Tibial artery (tissue), 4 donors: ENCODE data around the gene PABPN1L.

ENCODE experiments used
- DNase-seq, 2 donors: peaks; one replicate each; pipeline ENCODE4 v3.0.0-alpha.2; 2019
- H3K27ac ChIP-seq, 2 donors: fragments of 200-600 bp; sonication (generic) in 1 of 2; 1 replicate in 1 of 2; 2 replicates in 1 of 2; pipeline ENCODE4 v1.5.1; 2018 to 2019; ENCODE audit warnings: mild to moderate bottlenecking in 1 of 2
- H3K27me3 ChIP-seq, 2 donors: fragments of 200-600 bp; sonication (generic) in 1 of 2; one replicate each; pipeline versions ENCODE4 v1.5.1 to v1.6.0; 2016 to 2019
- H3K36me3 ChIP-seq, 3 donors: fragments of 200-600 bp; sonication (generic) in 2 of 3; one replicate each; pipeline ENCODE4 v1.5.1; 2016 to 2019; ENCODE audit warnings: mild to moderate bottlenecking in 2 of 3
- H3K4me1 ChIP-seq, 4 donors: fragments of 200-600 bp; sonication (generic) in 2 of 4; 1 replicate in 3 of 4; 2 replicates in 1 of 4; pipeline ENCODE4 v1.5.1; 2016 to 2019
- H3K4me3 ChIP-seq, 2 donors: fragments of 200-600 bp; sonication (generic) in 1 of 2; 1 replicate in 1 of 2; 2 replicates in 1 of 2; pipeline ENCODE4 v1.5.1; 2018 to 2019; ENCODE audit warnings: mild to moderate bottlenecking in 2 of 2
- H3K9me3 ChIP-seq, 3 donors: fragments of 200-600 bp; sonication (generic) in 1 of 3; one replicate each; pipeline ENCODE4 v1.5.1; 2016 to 2019
- intact Hi-C: fragments of 100-400 bp; cut with DNase I; formaldehyde crosslinking; loops from one replicate; pipeline ENCODE4 v1.15.0; 2023; ENCODE audit warnings: low total_unique reads
- TF ChIP-seq, protein P1 (sequence below), 2 experiments: fragments of 200-600 bp in 1 of 2; fragments of 450-650 bp in 1 of 2; IDR thresholded peaks; one replicate each; pipeline ENCODE4 v1.5.1; 2017 to 2019; ENCODE audit warnings: antibody characterized with exemption in 2 of 2, mild to moderate bottlenecking in 1 of 2, moderate library complexity in 1 of 2

PABPN1L gene

DNA sequence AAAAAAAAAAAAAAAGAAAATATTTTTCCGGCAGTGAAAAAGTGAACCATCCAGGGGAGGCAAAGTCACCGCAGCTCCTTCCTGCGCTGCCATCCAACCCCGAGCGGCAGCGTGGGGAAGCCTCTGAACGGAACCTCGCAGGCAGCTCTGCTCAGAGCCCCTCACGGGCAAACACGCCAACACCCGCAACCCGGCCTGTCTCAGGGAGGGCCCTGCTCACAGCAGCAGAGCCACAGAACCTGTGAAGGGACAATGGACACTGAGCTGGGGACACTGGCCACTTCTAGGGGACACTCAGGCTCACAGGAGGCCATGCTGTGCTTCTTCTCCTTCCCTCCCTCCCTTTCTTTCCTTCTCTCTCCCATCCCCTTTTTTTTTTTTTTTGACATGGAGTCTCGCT, 33.4 kb downstream of the PABPN1L start:
- Histone ChIP-seq H3K4me1 (no peaks in the 10 kb centered on the region), H3K36me3 (peaks cover 11 to 69% (median 33%) of the 10 kb centered on the region in 3 donors), H3K27ac (no peak overlapping the region), H3K4me3 (no peak overlapping the region), H3K9me3 (no peaks in the 10 kb centered on the region), H3K27me3 (no peaks in the 10 kb centered on the region)
- DNase-seq: no peak
- intact Hi-C loops: no loop called here
- TF ChIP-seq, protein P1, sequence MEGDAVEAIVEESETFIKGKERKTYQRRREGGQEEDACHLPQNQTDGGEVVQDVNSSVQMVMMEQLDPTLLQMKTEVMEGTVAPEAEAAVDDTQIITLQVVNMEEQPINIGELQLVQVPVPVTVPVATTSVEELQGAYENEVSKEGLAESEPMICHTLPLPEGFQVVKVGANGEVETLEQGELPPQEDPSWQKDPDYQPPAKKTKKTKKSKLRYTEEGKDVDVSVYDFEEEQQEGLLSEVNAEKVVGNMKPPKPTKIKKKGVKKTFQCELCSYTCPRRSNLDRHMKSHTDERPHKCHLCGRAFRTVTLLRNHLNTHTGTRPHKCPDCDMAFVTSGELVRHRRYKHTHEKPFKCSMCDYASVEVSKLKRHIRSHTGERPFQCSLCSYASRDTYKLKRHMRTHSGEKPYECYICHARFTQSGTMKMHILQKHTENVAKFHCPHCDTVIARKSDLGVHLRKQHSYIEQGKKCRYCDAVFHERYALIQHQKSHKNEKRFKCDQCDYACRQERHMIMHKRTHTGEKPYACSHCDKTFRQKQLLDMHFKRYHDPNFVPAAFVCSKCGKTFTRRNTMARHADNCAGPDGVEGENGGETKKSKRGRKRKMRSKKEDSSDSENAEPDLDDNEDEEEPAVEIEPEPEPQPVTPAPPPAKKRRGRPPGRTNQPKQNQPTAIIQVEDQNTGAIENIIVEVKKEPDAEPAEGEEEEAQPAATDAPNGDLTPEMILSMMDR (IDR thresholded peaks at IDR 0.05): no peak

DNA sequence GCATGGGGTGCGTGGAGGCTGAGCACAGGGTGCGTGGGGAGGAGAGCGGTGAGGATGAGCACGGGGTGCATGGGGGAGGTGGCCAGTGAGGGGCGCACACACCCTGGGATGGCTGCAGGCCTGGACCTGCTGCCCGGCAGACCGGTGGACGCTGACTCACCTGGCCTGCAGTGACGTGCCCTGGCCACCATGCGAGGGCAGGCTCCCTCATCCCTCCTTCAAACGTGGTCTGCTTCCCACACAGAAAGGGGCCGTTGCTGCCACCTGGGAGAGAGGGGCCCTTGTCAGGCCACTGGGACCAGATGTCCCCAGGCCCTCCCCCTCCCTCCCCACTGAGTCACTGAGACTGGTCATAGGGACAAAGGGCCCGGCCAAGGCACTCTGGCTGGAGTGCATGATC, 34.6 kb downstream of the PABPN1L start:
- DNase-seq: no peak
- TF ChIP-seq, protein P1 (IDR thresholded peaks at IDR 0.05): no peak
- Histone ChIP-seq H3K4me3 (no peak overlapping the region), H3K27me3 (no peaks in the 10 kb centered on the region), H3K36me3 (peaks cover 14 to 69% (median 40%) of the 10 kb centered on the region in 3 donors), H3K9me3 (no peaks in the 10 kb centered on the region), H3K4me1 (no peaks in the 10 kb centered on the region), H3K27ac (no peak overlapping the region)
- intact Hi-C loops: no loop called here

DNA sequence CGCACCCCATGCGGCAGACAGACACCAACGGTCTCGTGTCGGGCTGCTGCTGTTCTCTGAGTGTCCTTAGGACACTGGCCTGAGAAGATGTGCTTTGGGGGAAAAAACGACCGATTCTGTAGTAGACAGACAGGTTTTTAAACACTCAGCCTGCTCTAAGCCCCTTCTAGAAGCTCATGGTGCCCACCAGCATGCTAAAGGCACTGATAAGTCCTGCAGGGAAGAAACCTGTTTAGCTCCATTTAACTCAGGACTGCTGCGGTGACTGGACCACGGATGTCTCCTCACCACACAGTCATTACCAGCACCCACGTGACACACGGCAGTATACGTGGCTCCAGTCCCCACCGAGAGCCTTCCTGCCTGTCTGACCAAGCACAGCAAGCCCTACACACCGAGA, 35.7 kb downstream of the PABPN1L start:
- TF ChIP-seq, protein P1 (IDR thresholded peaks at IDR 0.05): no peak
- no peaks in the 10 kb centered on the region for H3K9me3 ChIP-seq
- H3K36me3 ChIP-seq: peaks cover 14 to 74% (median 42%) of the 10 kb centered on the region in 3 donors
- no peak overlapping the region for H3K27ac ChIP-seq
- no peaks in the 10 kb centered on the region for H3K27me3 ChIP-seq
- intact Hi-C loops: no loop called here
- DNase-seq: no peak
- no peaks in the 10 kb centered on the region for H3K4me1 ChIP-seq
- H3K4me3 ChIP-seq: no peak overlapping the region

DNA sequence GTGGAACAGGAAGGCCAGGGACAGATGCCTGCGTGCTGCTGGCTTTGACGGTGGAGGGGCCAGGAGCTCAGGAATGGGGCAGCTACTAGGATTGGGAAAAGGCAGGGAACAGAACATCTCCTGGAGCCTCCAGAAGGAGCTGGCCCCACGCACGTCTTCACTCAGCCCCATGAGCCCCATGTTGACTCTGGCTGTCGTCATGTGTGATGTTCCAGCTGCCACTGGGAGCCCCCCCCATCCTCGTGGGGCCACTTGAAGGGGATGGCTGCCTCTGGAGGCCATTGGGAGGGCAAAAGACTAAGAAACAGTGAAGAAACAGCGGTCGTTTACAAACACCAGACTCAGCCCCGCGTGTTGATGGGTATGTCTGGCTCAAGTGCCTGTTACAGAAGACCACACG, 36.2 kb downstream of the PABPN1L start:
- H3K27me3 ChIP-seq: no peaks in the 10 kb centered on the region
- no peak overlapping the region for H3K4me3 ChIP-seq
- no peaks in the 10 kb centered on the region for H3K9me3 ChIP-seq
- H3K27ac ChIP-seq: no peak overlapping the region
- no peak for DNase-seq
- intact Hi-C loops: no loop called here
- TF ChIP-seq, protein P1 (IDR thresholded peaks at IDR 0.05): no peak
- no peaks in the 10 kb centered on the region for H3K4me1 ChIP-seq
- peaks cover 10 to 73% (median 37%) of the 10 kb centered on the region in 3 donors for H3K36me3 ChIP-seq

GRCh38 chr16:88828711-88829110, 37.7 kb downstream of the PABPN1L start:
- TF ChIP-seq, protein P1 (IDR thresholded peaks at IDR 0.05): no peak
- no peaks in the 10 kb centered on the region for H3K4me1 ChIP-seq
- H3K4me3 ChIP-seq: no peak overlapping the region
- no peak overlapping the region for H3K27ac ChIP-seq
- intact Hi-C loops: no loop called here
- H3K36me3 ChIP-seq: peaks cover 7 to 77% (median 31%) of the 10 kb centered on the region in 3 donors
- DNase-seq: no peak
- no peaks in the 10 kb centered on the region for H3K27me3 ChIP-seq
- H3K9me3 ChIP-seq: no peaks in the 10 kb centered on the region

- no peaks in the 10 kb centered on the region for H3K4me1 ChIP-seq
- H3K27ac ChIP-seq: no peak overlapping the region
- H3K36me3 ChIP-seq: peaks cover 9 to 85% (median 35%) of the 10 kb centered on the region in 3 donors
- H3K4me3 ChIP-seq: no peak overlapping the region
- TF ChIP-seq, protein P1 (IDR thresholded peaks at IDR 0.05): no peak
- intact Hi-C loops: no loop called here
- H3K27me3 ChIP-seq: no peaks in the 10 kb centered on the region
- DNase-seq: no peak
- H3K9me3 ChIP-seq: no peaks in the 10 kb centered on the region
These were observed 38.7 kb downstream of the PABPN1L start for GRCh38 chr16:88827727-88828126.
